Measurements from ENCODE around the gene CHCHD3.

DNA sequence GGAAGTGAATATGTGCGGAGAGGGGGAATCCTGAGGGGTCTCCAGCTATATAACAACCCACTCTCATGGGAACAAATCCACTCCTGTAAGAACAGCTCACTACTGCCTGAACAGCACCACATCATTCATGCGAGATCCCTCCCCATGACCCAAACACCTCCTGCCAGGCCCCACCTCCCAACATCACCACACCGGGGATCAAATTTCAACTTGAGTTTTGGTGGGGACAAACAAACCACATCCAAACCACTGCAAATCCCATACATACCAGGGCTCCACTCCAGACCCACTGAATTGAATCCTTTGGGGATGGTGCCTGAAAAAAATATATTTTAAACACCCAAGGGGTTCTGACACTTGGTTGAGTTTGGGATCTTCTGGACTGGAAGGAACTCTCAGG lies 324.1 kb downstream of the CHCHD3 start:
- TF ChIP-seq, protein P1, sequence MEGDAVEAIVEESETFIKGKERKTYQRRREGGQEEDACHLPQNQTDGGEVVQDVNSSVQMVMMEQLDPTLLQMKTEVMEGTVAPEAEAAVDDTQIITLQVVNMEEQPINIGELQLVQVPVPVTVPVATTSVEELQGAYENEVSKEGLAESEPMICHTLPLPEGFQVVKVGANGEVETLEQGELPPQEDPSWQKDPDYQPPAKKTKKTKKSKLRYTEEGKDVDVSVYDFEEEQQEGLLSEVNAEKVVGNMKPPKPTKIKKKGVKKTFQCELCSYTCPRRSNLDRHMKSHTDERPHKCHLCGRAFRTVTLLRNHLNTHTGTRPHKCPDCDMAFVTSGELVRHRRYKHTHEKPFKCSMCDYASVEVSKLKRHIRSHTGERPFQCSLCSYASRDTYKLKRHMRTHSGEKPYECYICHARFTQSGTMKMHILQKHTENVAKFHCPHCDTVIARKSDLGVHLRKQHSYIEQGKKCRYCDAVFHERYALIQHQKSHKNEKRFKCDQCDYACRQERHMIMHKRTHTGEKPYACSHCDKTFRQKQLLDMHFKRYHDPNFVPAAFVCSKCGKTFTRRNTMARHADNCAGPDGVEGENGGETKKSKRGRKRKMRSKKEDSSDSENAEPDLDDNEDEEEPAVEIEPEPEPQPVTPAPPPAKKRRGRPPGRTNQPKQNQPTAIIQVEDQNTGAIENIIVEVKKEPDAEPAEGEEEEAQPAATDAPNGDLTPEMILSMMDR (conservative IDR thresholded peaks at IDR 0.05; ENCODE audit: low read depth, low read length) = no peak
- no peak for TF ChIP-seq EZH2 (IDR thresholded peaks at IDR 0.05; ENCODE audit: low read length, unreplicated experiment)
